ENCODE data around the gene LRIT3. TPM values are rescaled to one million over a fixed set of nuclear protein-coding genes. Genes with fewer than 3 reads are reported as not detected.
A peak's percentile ranks its signal among the peaks of the same experiment; 100 is the strongest.

LRIT3 gene
- total RNA-seq, 1 donor from 2014 or later, result 0.17 TPM

GRCh38 chr4:109816894-109817293, 31.0 kb upstream of the LRIT3 start:
- H3K4me1 Mint-ChIP-seq (ENCODE audit: low read depth), result peaks cover 21% of the 10 kb centered on the region
- no peaks in the 10 kb centered on the region for H3K9me3 Mint-ChIP-seq (ENCODE audit: low read depth)
- H3K4me3 Mint-ChIP-seq (ENCODE audit: low read depth), result peak overlapping the region; percentile 97
- peaks cover 13% of the 10 kb centered on the region for H3K36me3 Mint-ChIP-seq (ENCODE audit: insufficient read depth)
- no peak for DNase-seq (ENCODE audit: low spot score, unreplicated experiment)
- no peaks in the 10 kb centered on the region for H3K27me3 Mint-ChIP-seq
- peak overlapping the region; percentile 97 for H3K27ac Mint-ChIP-seq
- no peak for TF ChIP-seq CTCF (IDR thresholded peaks at IDR 0.05; ENCODE audit: unreplicated experiment)

- Mint-ChIP-seq H3K27ac (no peak overlapping the region), H3K4me3 (ENCODE audit: low read depth) (no peak overlapping the region), H3K36me3 (ENCODE audit: insufficient read depth) (peaks cover 14% of the 10 kb centered on the region), H3K4me1 (ENCODE audit: low read depth) (peaks cover 21% of the 10 kb centered on the region), H3K9me3 (ENCODE audit: low read depth) (no peaks in the 10 kb centered on the region), H3K27me3 (no peaks in the 10 kb centered on the region)
- no peak for TF ChIP-seq CTCF (IDR thresholded peaks at IDR 0.05; ENCODE audit: unreplicated experiment)
- no peak for DNase-seq (ENCODE audit: low spot score, unreplicated experiment)
These were observed 29.6 kb upstream of the LRIT3 start for GRCh38 chr4:109818268-109818667.

- Mint-ChIP-seq H3K27me3 (no peaks in the 10 kb centered on the region), H3K36me3 (ENCODE audit: insufficient read depth) (peaks cover 20% of the 10 kb centered on the region), H3K4me1 (ENCODE audit: low read depth) (peaks cover 18% of the 10 kb centered on the region), H3K27ac (no peak overlapping the region), H3K4me3 (ENCODE audit: low read depth) (no peak overlapping the region), H3K9me3 (ENCODE audit: low read depth) (no peaks in the 10 kb centered on the region)
- TF ChIP-seq CTCF (IDR thresholded peaks at IDR 0.05; ENCODE audit: unreplicated experiment), result no peak
- no peak for DNase-seq (ENCODE audit: low spot score, unreplicated experiment)
These were observed 27.3 kb upstream of the LRIT3 start for GRCh38 chr4:109820563-109820962.

- H3K36me3 Mint-ChIP-seq (ENCODE audit: insufficient read depth), result peaks cover 20% of the 10 kb centered on the region
- no peak overlapping the region for H3K27ac Mint-ChIP-seq
- H3K9me3 Mint-ChIP-seq (ENCODE audit: low read depth), result no peaks in the 10 kb centered on the region
- H3K27me3 Mint-ChIP-seq, result no peaks in the 10 kb centered on the region
- TF ChIP-seq CTCF (IDR thresholded peaks at IDR 0.05; ENCODE audit: unreplicated experiment), result no peak
- peaks cover 12% of the 10 kb centered on the region for H3K4me1 Mint-ChIP-seq (ENCODE audit: low read depth)
- no peak for DNase-seq (ENCODE audit: low spot score, unreplicated experiment)
- no peak overlapping the region for H3K4me3 Mint-ChIP-seq (ENCODE audit: low read depth)
These were observed 26.7 kb upstream of the LRIT3 start for GRCh38 chr4:109821185-109821584.

- Mint-ChIP-seq H3K27ac (no peak overlapping the region), H3K4me3 (ENCODE audit: low read depth) (no peak overlapping the region), H3K4me1 (ENCODE audit: low read depth) (peaks cover 1% of the 10 kb centered on the region), H3K27me3 (no peaks in the 10 kb centered on the region), H3K9me3 (ENCODE audit: low read depth) (no peaks in the 10 kb centered on the region), H3K36me3 (ENCODE audit: insufficient read depth) (peaks cover 7% of the 10 kb centered on the region)
- peak; percentile 65 for TF ChIP-seq CTCF (IDR thresholded peaks at IDR 0.05; ENCODE audit: unreplicated experiment)
- no peak for DNase-seq (ENCODE audit: low spot score, unreplicated experiment)
These were observed 21.2 kb upstream of the LRIT3 start for GRCh38 chr4:109826719-109827118.

Measured in progenitor cell of endocrine pancreas (in vitro differentiated cells).